Bronchial epithelial cell (primary cell): ENCODE results near the gene TNPO1. TPM values are rescaled to one million over a fixed set of nuclear protein-coding genes. Genes with fewer than 3 reads are reported as not detected.
"Not testable (repeated sequence)": the region's sequence is repeated elsewhere in the genome, so short reads cannot be mapped to it uniquely, and the experiment has no call there.

ENCODE experiments used
- DNase-seq: peaks from one replicate; pipeline ENCODE4 v3.0.0-alpha.2; 2010; ENCODE audit warnings: low read depth
- FAIRE-seq: peaks from 2 replicates; lab custom pipeline; 2011; peaks lifted over from hg19 to GRCh38; lab: Jason Lieb, UNC
- H3K27me3 ChIP-seq: 2 replicates; pipeline ENCODE4 v1.5.1; 2011; ENCODE audit warnings: low read length; ENCODE audit not compliant: control insufficient read depth, insufficient read depth
- H3K36me3 ChIP-seq: 2 replicates; pipeline ENCODE4 v1.5.1; 2011; ENCODE audit warnings: low read length; ENCODE audit not compliant: control insufficient read depth, insufficient read depth
- H3K4me3 ChIP-seq: 2 replicates; pipeline ENCODE4 v1.5.1; 2011; ENCODE audit warnings: mild to moderate bottlenecking, low read depth, low read length, control low read depth
- total RNA-seq: library from RNA; depleted of rRNA; stranded (reverse); fragments of >200 nt; gene quantifications from 2 replicates; pipeline ENCODE4 v1.2.1, GENCODE V29; 2014
- TF ChIP-seq, protein P1 (sequence below): IDR thresholded peaks from 2 replicates; pipeline ENCODE4 v1.5.1; 2011; ENCODE audit warnings: mild to moderate bottlenecking, moderate library complexity, low read length, control low read depth, inconsistent platforms; ENCODE audit not compliant: insufficient read depth, severe bottlenecking

Gene TNPO1
- total RNA-seq, 1 donor from 2014 or later: 329 TPM

DNA sequence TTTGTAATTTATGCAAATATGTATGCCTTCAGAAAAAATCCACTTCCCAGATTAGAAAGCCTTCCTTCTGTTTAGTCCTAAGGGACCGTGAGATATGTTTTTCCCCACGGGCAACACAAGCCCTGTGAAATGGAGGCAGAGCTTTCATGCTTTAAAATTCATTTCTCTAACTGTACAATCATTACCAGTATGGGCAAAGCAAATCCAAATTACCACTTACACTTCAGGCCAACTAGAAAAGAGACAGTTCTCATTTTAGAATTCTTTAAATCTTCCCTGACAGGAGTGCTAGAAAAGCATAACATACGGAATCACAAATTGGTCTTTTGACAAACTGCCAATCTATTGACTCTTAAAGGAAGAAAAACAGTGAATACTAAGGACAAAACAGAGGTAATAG lies 20.5 kb upstream of the TNPO1 start:
- H3K4me3 ChIP-seq: no peak overlapping the region
- FAIRE-seq: no peak
- no peak for DNase-seq
- no peaks in the 10 kb centered on the region for H3K36me3 ChIP-seq
- no peaks in the 10 kb centered on the region for H3K27me3 ChIP-seq
- TF ChIP-seq, protein P1, sequence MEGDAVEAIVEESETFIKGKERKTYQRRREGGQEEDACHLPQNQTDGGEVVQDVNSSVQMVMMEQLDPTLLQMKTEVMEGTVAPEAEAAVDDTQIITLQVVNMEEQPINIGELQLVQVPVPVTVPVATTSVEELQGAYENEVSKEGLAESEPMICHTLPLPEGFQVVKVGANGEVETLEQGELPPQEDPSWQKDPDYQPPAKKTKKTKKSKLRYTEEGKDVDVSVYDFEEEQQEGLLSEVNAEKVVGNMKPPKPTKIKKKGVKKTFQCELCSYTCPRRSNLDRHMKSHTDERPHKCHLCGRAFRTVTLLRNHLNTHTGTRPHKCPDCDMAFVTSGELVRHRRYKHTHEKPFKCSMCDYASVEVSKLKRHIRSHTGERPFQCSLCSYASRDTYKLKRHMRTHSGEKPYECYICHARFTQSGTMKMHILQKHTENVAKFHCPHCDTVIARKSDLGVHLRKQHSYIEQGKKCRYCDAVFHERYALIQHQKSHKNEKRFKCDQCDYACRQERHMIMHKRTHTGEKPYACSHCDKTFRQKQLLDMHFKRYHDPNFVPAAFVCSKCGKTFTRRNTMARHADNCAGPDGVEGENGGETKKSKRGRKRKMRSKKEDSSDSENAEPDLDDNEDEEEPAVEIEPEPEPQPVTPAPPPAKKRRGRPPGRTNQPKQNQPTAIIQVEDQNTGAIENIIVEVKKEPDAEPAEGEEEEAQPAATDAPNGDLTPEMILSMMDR: no peak

GRCh38 chr5:72799721-72800120 lies 16.7 kb upstream of the TNPO1 start:
- DNase-seq (peak; percentile 16), FAIRE-seq (no peak)
- H3K36me3 ChIP-seq: no peaks in the 10 kb centered on the region
- H3K4me3 ChIP-seq: no peak overlapping the region
- TF ChIP-seq, protein P1: no peak
- H3K27me3 ChIP-seq: no peaks in the 10 kb centered on the region

DNA sequence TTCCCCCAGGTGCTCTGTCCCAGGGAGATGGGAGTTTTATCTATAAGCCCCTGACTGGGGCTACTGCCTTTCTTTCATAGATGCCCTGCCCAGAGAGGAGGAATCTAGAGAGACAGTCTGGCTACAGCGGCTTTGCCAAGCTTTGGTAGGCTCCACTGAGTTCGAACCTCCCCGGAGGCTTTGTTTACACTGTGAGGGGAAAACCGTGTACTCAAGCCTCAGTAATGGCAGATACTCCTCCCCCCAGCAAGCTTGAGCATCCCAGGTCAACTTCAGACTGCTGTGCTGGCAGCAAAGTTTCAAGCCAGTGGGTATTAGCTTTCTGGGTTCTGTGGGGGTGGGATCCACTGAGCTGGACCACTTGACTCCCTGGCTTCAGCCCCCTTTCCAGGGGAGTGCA lies 7.8 kb upstream of the TNPO1 start:
- not testable (repeated sequence) for H3K27me3 ChIP-seq, DNase-seq, H3K36me3 ChIP-seq, FAIRE-seq, H3K4me3 ChIP-seq

DNA sequence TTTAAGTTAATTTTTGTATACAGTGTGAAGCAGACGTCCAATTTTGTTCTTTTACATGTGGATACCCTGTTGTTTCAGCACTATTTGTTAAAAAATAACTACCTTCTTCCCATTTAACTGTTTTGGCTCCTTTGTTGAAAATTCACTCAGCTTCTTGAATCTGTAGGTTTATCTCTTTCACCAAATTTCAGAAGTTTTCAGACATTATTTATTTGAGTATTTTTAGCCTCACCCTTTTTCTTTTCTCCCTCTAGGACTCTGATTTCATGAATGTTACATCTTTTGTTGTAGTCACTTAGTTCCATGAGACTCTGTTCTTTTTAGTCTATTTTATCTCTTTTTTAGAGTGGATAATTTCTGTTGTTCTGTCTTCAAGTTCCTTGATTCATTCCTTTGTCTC lies 4.6 kb upstream of the TNPO1 start:
- DNase-seq: no peak
- TF ChIP-seq, protein P1: no peak
- FAIRE-seq: no peak

DNA sequence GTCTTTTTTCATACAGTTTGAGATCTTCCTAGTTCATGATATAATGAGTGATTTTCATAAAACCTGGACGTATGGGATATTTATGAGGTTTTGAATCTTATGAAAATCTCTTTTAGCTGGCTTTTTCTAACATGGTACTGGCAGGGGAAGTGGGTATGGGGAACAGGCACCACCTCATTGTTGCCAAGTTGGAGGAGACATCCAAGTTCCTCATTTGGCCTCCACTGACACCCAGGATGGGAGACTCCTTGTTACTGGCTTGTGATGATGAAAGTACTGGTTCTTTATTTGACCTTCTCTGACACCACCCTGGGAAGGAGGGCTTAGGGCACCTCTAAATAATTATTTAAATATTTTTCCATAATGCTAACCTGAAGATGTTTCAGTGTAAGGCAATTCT lies 4.0 kb upstream of the TNPO1 start:
- TF ChIP-seq, protein P1: no peak
- H3K4me3 ChIP-seq: no peak overlapping the region
- DNase-seq: no peak
- H3K27me3 ChIP-seq: no peaks in the 10 kb centered on the region
- no peaks in the 10 kb centered on the region for H3K36me3 ChIP-seq
- no peak for FAIRE-seq

More for the DNA sequence above, 4.6 kb upstream of the TNPO1 start:
- Histone ChIP-seq H3K4me3 (no peak overlapping the region), H3K36me3 (no peaks in the 10 kb centered on the region), H3K27me3 (no peaks in the 10 kb centered on the region)

GRCh38 chr5:72814104-72814503 lies 2.4 kb upstream of the TNPO1 start:
- DNase-seq: no peak
- H3K4me3 ChIP-seq: no peak overlapping the region
- TF ChIP-seq, protein P1: no peak
- no peaks in the 10 kb centered on the region for H3K27me3 ChIP-seq
- FAIRE-seq: no peak
- no peaks in the 10 kb centered on the region for H3K36me3 ChIP-seq
